ENCODE data around the gene TBC1D14.

TBC1D14 gene

DNA sequence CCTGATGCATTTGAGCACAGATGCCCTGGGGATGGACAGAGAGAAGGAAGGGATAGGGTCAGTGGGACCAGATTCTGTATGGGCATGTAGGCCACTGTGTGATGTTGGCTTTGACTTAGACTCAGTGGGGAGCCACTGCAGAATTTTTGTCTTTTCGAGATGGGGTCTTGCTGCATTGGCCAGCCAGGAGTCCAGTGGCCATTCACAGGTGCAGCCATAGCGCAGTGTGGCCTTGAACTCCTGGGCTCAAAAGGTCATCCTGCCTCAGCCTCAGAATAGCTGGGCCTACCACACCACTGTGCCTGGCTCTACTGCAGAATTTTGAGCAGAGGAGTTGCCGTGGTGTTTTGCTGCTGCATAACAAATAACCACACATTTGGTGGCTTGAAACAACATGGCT lies 22.8 kb downstream of the TBC1D14 start:
- DNase-seq = no peak

DNA sequence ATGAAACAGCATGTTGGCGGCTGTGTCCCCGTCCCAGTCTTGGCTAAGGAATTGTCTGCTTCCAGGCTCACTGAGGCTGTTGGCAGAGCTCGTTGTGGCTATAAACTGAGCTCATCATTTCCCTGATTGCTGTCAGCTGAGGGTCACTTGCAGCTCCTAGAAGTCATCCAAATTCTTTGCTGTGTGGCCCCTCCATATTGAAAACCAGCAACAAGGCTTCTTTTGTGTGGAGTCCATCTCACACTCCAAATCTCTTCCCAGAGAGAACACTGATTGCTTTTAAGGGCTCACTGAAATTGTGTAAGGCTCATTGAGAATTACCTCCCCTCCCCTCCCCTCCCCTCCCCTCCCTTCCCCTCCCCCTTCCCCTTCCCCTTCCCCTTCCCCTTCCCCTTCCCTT lies 23.3 kb downstream of the TBC1D14 start:
- DNase-seq = no peak

DNA sequence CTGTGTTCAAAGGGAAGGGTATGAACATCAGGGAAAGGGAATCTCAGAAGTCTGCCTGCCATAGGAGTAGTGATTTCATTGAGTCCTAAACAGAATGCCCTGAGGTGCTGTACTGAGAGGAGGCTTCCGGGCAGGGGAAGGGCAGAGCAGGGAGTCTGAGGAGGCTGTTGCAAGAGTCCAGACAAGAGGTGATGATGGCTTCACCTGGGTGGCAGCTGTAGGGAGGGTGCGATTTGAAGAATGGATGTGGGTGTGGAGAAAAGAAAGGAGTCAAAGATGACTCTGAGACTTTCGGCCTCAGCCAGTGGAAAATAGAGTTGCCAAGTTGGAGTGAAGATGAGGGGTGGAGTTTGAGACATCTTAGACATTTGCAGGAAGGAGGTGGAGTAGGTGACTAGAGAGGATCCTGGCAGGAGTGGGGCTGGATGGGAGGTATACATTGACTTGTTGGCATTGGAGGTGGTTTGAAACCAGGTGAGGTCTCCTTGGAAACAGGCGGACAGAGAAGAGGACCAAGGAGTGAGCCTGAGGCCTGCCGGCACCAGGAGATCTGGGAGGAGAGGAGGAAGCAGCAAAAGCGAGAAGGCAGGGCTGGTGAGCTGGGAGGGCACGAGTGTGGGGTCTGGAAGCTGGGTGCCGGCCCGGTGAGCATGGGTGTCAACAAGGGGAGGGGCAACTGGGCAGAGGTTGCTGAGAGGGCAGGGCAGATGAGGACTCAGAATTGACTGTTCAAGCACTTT lies 24.2 kb downstream of the TBC1D14 start:
- DNase-seq = no peak

DNA sequence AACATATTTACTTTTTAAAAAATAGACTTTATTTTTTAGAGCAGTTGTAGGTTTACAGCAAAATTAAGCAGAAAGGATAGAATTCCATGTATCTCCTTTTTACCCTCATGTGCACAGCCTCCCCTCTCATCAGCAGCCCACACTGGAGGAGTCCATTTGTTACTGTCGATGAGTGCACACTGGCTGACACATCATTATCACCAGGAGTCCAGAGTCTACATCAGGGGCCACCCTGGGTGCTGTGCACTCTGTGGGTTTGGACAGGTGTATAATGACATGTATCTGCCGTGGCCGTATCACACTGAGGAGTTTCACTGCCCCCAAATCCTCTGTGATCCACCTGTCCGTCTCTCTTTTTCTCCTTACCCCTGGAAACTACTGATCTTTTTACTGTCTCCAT lies 26.3 kb downstream of the TBC1D14 start:
- no peak for DNase-seq

DNA sequence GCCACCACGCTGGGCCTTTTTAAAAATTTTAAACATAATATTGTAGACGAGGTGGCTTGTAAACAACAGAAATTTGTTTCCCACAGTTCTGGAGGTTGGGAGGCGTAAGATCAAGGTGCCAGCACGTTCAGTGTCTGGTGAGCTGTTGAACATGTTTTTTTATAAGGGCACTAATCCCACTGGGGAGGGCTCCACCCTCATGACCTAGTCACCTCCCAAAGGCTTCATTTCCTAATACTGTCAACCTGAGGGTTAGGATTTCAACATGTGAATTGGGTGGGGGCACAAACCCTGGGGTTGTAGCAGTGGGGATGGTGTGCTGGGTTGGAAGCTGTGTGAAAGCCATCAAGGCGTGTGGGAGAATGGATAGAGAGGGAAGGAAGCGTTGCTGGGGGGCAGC lies 27.6 kb downstream of the TBC1D14 start:
- DNase-seq = no peak

DNA sequence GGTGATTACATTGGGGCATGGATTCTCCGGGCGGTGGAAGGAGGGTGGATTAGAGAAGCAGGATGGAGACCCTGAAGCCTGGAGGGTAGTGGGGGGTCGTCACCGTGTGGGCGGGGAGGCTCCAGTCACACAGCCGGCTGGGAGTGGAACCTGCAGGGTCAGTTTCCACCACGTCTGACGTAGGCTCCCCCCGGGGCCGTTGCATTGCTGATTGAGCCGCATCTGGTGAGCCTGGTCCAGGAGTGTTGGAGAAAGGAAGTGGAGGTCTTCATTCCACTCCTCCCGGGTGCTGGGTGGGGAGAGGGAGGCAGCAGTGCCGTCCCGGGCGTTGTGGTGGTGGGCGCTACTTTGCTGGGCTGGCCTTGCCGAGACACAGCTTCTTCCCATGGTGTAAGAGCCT lies 28.1 kb downstream of the TBC1D14 start:
- no peak for DNase-seq

DNA sequence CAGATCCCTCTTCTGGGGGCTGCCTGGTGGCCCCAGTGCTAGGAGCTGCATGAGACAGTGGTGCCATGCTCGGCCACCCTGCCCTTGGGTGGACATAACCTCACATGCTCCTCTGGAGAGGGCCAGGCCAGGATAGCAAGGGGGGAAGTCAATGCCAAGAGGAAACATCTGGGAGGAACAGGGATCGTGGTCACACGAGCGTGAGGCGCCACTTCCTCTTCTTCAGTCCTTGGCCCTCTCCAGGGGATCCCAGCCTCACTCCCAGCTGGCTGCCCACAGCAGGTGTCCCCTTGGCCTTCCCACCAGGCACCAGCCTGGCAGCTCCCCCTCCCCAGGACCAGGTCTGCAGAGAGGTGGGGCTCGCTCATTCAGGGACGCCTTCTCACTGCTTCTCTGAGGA lies 28.6 kb downstream of the TBC1D14 start:
- DNase-seq = no peak

DNA sequence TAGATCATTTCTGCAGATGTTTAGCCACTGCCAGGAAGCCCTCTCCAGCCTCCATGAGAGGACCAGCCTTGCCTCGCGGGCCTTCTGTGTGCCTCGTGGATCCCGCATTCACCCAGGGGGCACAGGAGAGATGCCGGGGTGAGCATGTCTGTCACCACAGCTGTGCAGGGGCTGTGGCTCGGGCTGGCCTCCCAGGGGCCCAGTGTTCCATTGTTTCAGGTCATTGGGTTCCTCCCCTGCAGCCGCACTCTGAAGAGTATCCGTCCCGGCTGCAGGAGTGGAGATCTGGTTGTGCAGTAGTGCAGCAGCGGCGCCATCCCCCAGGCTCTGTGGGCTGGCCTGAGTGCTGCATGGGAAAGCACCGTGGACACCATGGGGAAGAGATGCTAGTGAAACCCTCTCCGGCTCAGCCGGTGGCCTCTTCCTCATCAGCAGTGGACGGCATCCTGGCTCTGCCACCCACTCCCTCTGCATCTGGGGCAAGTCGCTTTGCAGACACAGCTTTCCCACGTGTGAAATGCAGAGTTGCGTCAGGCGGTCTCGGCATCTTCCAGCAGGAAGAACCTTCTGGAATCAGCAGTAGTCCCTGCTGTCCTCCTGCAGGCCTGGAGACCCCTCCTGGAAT lies 29.1 kb downstream of the TBC1D14 start:
- no peak for DNase-seq

DNA sequence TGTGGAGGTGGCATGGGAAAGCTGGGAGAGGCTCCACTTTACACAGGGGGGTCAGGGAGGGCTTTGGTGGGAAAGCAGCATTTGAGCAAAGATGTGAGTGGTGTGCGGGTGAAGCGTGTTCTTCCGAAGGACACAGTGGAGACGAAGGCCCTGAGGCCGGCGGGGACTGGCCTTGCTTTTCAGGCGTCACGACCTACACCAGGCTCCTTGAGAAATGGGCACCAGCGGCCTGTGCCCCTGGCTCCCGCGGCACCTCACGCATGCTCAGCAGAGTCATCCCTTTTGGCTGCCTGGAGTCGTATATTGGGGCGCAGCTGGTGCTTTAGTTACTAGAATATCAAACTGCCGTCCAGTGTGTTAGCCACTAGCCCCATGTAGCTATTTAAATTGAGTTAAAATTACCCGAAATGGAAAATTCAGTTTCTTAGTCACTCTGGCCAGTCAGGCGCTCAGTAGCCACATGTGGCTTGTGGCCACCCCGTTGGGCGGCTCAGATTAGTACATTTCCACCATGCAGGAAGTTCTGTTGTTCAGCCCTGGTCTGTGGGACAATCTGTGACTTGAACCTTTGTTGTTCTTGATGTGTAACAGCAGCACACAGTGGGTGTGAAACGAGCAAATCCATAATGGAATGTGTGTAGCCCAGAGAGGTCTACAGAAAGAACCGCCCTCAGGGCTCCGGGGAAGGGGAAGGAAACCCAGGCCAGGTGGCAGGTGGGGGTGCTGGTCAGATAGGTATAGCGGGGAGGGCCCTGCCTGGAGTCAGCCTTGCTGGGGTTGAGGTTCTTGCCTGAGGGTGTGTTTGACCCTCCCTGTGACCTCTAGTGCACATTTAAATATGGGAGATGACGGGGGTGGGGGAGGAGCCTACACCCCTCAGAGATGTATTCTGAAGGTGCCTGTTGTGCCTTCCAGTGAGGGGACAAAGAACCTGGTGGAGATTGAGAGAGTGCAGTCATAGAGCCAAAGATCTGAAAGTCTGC lies 30.4 kb downstream of the TBC1D14 start:
- DNase-seq = no peak

DNA sequence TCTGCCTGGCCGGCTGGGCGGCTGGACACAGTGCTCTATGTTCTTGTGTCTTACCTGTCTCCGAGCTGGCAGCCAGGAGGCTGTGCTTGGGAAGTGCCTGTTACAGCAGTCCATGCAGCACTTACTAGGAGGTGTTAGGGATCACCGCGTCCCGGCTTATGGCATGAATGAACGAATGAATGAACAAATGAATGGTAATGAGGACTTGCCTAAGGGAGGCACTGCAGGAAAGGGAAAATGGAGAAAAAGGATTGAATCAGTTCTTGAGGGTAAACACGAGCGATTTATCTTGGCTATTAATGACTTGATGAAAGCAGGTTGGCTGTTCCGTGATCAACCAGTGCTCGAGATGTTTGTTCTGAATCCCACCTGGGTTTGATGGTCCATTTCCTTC lies 31.1 kb downstream of the TBC1D14 start:
- DNase-seq = no peak

DNA sequence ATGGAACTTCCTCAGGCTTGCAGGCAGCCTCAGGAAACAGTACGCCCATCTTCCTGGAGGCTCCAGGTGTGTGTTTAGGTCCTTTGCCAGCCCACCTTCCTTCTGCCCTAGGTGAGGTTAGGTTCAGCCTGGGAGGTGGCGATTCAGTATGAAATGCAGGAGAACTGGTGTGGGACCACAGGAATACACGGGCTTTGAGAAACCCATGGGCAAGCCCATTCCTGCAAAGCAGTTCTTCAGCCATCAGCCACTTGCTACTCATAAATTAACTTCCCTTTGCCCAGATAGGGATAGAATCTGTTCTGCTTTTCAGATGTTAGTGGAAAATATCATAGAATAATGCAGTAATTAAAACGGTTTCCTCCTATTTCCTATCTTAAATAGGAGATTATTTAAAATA lies 32.2 kb downstream of the TBC1D14 start:
- no peak for DNase-seq

DNA sequence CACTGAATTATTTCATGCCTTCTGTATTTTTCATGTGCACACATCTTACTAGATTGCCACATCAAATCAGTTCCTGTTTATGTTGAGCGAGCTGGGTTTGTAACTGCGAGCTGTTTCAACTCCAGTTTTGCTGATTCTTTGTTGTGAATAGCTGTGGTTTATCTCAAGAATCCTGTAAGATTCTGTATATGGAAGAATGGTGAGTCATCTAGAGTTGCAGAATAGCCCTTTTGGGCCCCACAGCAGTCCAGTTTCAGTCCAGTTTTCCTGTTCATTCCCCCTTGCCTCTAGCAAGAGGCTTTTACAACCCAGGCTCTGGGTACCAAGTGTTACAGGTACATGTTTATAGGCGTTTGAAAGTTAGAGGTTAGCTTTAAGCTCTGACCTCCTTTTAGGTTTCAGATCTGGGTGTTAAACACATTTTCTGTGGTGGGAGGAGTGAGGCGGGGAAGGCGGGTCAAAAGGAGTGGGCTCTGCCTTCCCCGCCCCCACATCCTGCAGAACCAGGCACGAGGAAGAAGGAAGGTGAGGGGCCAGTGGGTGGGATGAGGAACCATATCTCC lies 32.7 kb downstream of the TBC1D14 start:
- peak; percentile 72 for DNase-seq

DNA sequence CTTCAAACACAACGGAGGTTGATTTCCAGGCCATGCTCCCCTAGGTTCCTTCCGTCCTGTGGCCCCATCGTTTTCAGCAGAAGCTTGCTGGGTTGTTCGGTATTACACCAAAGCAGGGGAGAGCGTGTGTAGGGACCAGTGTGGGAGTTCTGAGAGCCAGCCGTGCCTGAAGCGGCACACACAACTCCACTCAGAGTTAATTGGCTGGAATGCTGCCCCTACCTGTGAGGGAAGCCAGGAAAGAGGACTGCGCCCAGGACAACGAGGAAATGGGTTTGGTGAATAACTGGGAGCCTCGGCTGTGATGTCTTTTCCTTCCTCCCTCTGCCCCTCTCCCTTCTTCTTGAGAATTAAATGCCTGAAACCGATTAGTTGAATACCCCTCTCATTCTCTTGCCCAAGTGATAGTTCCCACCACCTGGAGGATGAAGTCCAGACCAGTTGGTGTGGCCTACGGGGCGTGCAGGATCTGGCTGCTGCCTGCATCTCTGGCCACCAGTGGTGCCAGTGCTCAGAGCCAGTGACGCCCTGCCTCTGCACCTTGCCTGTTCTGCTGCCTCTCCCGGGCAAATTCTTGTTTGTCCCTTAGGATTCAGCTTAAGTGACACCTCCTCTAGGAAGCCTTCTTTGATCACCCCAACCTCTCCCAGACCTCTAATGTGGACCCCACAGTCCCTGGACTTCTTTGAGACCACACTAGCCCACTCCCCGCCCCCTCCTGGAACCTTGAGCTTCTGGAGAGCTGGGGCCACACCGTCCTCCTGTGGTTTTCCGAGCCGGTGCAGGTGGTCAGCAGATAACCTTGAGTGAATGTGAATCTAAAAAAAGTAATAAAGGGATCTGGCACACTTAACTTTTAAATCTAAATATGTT lies 33.6 kb downstream of the TBC1D14 start:
- no peak for DNase-seq

DNA sequence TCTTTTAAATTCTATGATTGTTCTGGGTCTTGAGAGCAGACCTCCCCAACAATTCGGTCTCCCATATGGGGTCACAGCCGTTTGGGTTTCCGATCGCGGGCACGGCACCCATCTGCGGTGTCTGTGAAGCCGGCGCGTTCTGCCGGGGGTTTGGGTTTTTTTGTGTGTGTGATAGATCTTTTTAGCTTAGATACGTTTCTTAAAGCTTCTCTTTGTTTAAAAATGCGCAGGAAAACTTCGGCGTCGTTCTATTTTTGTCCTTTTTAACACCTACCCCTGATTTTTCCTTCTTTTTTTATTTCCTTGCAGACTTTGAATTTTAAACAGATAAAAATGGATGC lies 34.2 kb downstream of the TBC1D14 start:
- DNase-seq = no peak

DNA sequence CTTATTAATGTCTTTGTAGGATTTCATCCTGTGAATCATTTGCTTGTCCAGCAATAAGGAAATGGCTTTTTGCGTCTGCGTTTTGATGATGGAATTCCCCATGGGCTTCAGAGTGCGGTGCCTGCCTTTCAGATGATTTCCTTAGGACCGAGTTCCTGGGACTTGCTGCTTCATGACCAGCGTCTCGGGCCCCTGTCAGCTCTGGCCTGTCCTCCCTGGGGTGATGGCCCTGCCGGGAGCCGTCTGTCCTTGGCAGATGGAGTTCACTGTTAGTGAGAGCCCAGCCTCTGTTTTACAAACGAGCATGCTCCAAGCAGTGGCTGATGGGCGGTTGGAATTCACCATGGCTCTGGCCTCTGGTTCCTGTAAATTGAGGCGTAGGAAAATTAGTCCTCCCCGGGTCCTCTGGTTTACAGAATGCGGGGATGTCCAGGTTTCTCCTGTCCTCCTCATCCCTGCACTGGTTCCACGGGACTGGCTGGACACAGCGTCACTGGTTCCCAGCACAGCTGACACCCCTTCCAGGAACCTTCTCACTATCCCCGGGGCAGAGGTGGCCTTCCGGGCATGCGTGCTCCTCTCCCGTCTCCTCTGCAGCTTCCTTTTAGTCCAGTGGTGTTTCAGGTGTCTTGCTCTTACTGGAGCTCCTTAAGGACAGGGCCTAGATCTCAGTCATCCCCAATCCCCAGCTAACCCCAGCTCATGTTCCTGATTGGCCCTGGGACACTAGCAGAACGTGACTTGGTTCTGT lies 34.9 kb downstream of the TBC1D14 start:
- no peak for DNase-seq

DNA sequence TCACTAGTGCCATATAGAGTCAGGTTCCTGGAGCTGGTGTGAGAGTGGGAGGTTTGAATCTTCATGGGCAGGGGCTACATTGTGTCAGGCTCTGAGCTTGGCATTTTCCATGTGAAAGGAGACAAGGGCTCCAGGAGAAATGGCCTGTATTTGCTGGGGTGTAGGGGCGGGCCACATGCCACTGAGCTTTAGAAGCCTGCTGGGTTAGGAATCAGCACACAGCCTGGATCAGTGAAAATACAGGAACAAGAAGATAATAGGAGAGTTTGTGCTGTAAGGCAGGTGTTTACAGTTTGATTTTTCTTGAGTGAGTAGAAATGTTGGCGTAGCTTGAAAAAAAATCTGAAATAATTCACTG lies 35.4 kb downstream of the TBC1D14 start:
- no peak for DNase-seq

DNA sequence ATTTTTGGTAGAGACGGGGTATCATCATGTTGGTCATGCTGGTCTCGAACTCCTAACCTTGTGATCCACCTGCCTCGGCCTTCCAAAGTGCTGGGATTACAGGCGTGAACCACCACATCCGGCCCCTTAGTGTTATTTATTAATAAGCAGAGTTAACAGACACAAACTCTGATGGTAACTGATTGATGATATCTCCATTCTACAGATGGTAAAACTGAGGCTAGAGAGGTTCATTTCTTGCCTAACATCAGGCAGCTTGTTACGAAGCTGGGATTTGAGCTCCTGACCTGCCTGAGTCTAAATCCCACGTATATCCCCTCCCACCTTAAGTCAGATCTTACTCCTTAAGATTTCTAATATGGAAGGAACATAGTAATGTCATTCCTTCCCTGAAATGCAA lies 36.9 kb downstream of the TBC1D14 start:
- no peak for DNase-seq

DNA sequence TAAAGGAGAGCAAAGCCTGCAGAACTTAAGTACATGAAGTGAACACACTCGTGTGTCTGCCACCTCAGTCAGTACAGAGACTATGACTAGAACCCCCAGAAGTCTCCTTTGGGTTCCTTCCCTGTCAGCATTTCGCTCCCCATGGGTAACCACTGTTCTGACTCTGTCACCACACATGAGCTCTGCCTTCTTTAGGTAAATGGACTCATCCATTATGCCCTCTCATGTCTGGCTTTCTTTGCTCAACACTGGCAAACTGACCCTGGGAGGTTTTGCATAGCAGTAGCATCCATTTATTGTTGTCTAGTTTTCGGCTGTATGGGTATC lies 38.5 kb downstream of the TBC1D14 start:
- no peak for DNase-seq

DNA sequence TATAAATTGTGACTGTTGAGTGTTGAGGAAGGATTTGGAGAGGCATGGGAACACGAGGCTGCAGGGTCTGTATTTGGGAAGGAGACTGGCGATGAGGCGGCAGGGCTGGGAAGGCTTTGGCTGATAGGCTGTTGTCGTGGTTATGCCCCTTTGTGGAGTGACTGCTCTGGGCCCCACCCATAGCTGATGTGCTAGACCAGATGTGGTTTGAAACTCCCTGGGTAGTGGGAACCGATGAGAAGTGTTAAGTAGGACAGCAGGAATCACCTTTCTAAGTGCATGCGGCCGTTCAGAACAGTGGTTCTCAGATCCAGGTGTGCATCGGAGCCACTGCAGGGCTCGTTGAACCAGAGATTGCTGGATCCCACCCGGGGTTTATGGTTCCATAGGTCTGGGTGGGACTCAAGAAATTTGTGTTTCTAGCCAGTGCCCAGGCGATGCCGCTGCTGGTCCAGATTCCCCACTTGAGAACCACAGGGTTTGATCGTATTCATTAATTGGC lies 42.3 kb downstream of the TBC1D14 start:
- DNase-seq = no peak

DNA sequence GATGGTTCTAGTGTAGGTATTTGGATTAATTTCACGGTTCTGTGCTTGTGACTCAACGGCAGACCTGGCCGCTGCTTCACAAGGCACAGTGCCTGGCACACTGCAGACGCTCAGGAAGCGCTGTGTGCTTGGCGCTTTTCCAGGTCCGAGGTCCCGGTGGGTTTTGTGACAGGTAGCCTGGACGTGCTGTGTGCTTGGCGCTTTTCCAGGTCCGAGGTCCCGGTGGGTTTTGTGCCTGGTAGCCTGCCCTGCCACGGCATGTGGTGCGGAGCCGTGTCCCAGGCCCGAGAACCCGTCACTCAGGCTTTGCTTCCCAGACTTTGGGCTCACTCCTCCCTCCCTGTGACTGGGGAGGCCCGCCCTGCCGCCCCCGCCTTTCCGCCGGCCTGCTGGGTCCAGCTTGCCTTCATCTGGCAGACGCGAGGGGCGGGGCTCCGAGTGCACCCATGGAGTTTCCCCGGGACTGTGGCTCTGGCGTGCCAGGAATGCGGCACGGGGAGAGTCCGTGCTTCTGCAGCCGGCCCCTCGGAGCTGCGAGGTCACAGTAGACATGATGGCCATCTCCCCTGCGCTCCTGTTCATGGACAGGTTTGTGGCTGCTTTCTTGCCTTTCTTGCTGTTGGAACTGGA lies 44.2 kb downstream of the TBC1D14 start:
- no peak for DNase-seq

DNA sequence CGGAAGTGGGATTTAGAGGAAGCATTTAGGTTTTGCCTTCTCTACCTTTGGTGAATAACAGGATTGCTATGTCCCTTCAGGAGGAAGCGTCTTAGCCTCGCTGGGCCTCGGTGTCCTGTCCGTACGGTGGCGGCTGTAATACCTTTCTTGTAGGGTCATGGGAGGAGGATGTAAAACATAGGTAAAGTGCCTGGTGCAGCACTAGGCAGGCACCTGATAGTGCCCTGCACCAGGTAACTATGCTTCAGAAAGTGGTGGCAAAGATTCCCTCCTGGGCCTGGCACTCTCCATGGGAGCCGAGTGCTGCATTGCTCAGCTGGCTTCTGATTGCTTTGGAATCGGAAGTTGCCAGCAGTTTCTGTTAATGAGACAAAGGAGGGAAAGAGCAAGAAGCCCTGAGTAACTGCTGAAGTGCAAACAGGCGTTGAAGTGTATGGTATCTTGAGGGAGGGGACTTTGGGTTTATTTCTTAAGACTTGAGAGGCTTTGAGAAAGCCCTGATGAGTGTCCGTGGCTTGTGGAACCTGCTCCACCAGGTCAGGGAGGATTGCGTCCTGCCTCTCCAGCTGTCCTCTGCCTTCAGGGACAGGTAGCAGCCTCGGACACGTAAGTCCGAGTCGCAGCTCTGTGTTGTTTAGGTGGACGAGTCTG lies 45.8 kb downstream of the TBC1D14 start:
- DNase-seq = no peak

All from activated CD8-positive, alpha-beta memory T cell treated with anti-CD3 and anti-CD28 coated beads for 24 hours (primary cell).